Caki2 (cell line): ENCODE data around the gene MED31. TPM values are rescaled to one million over a fixed set of nuclear protein-coding genes. Genes with fewer than 3 reads are reported as not detected.

ENCODE experiments used
- DNase-seq: peaks from one replicate; pipeline ENCODE4 v3.0.0-alpha.2; 2015; ENCODE audit warnings: low read depth
- in situ Hi-C: cut with HindIII; loops from 2 replicates; pipeline ENCODE4 v1.10.0; 2016; ENCODE audit warnings: low sequenced_read_pairs, low pct_unique_long_range_greater_than_20kb, mixed read lengths
- total RNA-seq: library from RNA; depleted of rRNA; stranded (reverse); fragments of >200 nt; shearing (Covaris generic); gene quantifications from 2 replicates; pipeline ENCODE4 v1.2.3, GENCODE V29; 2014; ENCODE audit warnings: low replicate concordance

Gene MED31
- total RNA-seq, 1 experiment from 2014 or later, result 3.4 TPM

DNA sequence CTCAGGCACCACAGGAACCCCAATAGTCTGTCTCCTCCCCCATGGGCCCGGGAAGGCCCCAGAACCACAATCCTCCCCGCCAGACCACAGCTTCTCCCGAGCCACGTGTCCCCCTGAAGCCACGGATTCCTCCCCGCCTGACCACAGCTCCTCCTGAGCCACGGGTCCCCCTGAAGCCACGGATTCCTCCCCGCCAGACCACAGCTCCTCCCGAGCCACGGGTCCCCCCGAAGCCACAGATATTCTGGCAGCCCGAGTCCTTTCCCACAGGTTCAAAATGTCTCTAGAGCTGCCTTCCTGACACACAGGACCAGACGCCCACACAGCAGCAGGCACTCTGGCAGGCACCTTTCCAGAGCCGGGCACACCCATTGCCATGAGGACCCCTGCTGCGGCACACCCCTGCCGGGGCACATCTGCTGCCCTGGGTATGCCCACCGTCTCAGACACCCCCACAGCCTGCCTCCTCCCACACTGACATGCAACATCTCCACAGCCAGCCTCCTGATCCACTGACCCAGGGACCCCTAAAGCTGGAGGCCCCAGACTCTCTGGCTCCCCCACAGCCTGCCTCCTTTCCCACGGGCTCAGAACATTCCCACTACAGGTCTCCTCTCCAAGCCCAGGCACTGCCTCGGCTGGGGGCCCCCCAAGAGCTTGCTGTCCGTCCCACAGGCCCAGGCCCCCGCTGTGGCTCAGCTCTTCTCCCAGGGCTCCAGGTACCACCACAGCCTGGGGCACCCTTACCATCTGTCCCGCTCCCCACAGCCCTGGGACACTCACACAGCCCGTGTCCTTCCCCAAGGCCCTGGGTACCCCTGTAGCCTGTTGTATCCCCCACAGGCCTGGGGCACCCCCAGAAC is 13.1 kb downstream of the MED31 start:
- DNase-seq, result no peak
- in situ Hi-C loops, result no loop called here

GRCh38 chr17:6637458-6637840 is 14.0 kb downstream of the MED31 start:
- no peak for DNase-seq
- in situ Hi-C loops, result no loop called here

- DNase-seq, result no peak
- in situ Hi-C loops, result no loop called here
Observed at GRCh38 chr17:6636616-6637457, 14.6 kb downstream of the MED31 start.

DNA sequence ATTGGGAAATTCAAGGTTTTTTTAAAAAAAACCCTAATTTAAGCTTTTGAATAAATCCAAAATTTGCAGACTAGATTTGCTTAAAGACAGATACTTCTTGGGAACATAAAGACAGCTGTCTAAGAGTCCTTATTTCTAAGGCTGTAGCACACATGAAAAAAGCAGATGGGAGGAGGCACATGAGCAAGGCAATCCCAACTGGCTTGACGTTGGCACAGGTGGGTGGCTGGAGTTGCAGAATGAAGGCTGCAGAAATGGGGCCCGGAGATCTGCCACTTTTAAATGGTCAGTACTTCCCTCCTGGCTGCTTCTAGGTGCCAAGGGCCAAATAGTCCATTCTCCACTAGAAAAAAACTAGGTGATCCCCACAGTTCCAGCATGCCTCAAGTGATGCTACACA is 15.3 kb downstream of the MED31 start:
- DNase-seq, result no peak
- in situ Hi-C loops, result no loop called here

DNA sequence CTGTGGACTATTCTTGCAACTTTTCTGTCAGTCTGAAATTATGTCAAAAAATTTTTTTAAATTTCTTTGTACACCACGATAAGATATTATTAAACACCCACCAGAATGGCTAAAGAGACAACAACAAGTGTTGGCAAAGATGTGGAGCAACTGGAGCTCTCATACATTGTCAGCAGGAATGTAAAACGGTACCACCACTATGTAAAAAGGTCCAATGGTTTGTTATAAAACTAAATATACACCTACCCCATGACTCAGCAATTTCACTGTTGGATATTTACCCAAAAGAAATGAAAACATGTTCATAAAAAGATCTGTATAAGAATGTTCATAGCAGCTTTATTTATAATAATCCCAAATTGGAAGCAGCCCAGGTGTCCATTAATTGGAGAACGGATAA is 18.1 kb downstream of the MED31 start:
- no peak for DNase-seq

DNA sequence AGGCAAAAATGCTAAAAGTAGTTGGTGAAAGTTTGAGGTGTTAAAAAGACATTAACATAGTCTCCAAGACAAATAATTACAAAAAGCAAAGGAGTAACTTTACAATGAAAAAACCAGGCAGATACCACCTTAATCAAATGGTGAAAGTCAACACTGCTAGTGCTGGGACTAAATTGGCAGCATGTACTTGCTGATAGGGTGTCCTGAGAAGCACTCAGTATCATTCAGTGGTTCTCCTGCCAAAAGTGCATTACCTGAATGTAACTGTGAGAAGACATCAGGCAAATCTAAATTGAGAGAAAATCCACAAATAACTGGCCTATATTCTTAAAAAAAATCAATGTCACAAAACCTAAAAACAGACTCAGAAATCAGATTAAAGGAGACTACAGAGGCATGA is 18.9 kb downstream of the MED31 start:
- in situ Hi-C loops, result no loop called here

More for the DNA sequence above, 18.1 kb downstream of the MED31 start:
- in situ Hi-C loops, result no loop called here

GRCh38 chr17:6630390-6630789 is 21.0 kb downstream of the MED31 start:
- in situ Hi-C loops, result no loop called here
- no peak for DNase-seq

More for the DNA sequence above, 18.9 kb downstream of the MED31 start:
- no peak for DNase-seq

DNA sequence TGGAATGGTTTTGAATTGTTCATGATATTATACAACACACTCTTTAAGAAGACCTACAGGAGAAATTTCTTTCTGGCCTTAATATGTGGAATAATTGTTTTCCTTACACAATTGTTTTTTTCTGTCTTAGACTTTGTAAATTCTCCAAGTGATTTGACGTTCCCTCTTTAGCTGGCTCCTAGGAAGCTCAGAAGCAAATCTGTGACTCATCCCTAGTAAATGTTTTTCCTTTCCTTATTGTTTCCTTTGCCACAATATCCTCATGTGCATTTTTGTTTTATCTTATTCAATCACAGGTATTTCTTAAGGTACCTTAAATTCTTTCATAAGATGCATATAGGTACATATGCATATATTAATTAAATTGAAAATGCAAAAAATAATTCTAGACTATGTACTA is 24.4 kb downstream of the MED31 start:
- in situ Hi-C loops, result no loop called here
- no peak for DNase-seq

DNA sequence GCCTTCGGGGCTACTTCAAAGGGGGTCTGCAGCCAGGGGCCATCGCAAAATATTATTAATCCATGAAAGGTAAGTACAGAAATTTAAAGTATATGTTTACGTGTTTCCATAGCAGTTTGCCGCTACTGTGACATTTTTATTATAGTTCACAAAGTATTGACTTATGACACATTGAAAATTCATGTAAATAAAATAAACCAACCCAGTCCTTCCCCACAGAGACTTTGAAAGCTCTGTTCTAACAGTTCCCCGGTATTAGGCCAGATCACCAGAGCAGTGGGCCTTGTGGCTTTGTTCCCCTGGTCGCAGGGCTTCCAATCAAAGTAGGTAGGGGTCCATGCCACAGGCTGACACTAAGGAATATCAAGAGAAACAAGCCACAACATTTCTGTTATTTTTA is 24.8 kb downstream of the MED31 start:
- in situ Hi-C loops, result no loop called here
- DNase-seq, result no peak

DNA sequence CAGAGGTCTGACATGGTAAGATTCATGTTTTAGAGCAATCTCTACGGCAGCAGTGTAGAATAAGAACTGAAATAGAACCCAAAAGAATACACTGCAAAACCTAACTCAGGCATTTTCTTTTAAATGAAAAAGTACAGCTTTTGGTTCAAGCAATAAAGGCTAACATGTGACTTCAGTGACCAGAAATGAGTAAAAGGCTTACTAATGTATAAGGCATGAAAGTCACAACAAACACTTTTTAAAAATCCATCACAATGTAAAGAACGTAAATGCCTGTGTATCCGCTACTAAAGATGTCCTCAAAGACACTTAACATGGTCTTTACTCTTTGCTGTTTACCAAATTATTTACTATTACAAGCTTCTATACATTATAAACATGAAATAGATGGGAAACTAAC is 27.5 kb downstream of the MED31 start:
- no peak for DNase-seq
- in situ Hi-C loops, result no loop called here

GRCh38 chr17:6611231-6611630 is 40.2 kb downstream of the MED31 start:
- DNase-seq, result no peak
- in situ Hi-C loops, result no loop called here

DNA sequence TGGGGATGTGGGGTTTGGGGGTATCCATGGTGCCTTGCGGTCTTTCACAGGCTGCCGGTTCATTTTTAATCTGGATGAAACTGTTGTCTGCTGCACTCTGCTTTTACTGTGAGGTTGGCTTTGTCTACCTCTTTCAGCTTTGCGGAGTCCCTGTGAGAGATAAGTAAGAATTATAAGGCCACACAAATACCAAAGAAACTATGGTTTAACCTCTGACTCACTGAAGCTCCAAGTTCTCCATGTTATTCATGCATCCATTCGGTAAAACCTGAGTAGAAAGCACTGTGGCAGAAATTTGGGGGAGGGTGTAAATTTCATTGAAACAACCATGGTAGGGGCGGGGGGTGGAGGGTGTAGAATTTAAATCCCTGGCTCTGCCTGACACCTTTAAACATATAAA is 41.4 kb downstream of the MED31 start:
- in situ Hi-C loops, result no loop called here

GRCh38 chr17:6608321-6608720 is 43.1 kb downstream of the MED31 start:
- in situ Hi-C loops, result no loop called here
- DNase-seq, result peak; percentile 54

More for the DNA sequence above, 41.4 kb downstream of the MED31 start:
- no peak for DNase-seq

- in situ Hi-C loops, result no loop called here
- DNase-seq, result no peak
Observed at GRCh38 chr17:6605142-6605541, 46.3 kb downstream of the MED31 start.

GRCh38 chr17:6603744-6604325 is 47.6 kb downstream of the MED31 start:
- in situ Hi-C loops, result no loop called here
- no peak for DNase-seq

DNA sequence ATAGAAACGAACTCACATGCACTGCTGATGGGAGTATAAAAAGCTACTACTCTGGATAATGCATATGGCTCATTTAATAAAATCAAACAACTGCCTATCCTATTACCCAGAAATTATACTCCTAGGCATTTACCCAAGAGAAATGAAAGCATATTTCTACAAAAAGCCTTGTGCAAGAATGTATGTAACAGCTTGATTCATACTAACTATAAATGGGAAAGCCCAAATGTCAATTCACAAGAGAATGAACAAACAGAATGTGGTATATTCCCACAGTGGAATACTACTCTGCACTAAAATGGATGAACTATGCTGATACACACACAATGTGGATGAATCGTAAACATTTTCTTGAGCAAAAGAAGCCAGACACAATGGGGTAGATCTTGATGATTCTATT is 49.3 kb downstream of the MED31 start:
- DNase-seq, result no peak
- in situ Hi-C loops, result no loop called here

DNA sequence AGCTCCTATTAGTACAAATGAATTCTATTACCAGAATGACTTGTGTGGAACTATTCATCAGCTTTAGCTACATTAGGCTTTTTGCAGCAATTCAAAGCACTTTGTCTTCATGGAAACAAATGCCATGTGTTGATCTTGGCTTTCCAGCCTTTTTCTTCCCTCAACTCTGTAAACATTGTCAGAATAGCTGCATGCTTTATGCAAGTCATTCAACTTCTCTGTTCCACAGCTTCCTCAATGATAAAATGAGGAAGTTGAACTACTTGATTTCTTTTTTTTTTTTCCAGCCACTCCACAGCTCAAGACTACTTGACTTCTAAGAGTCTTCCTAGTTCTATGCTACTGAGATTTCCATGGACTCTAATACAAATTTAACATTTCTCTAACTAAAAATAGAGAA is 52.0 kb downstream of the MED31 start:
- in situ Hi-C loops, result no loop called here
- peak; percentile 21 for DNase-seq

DNA sequence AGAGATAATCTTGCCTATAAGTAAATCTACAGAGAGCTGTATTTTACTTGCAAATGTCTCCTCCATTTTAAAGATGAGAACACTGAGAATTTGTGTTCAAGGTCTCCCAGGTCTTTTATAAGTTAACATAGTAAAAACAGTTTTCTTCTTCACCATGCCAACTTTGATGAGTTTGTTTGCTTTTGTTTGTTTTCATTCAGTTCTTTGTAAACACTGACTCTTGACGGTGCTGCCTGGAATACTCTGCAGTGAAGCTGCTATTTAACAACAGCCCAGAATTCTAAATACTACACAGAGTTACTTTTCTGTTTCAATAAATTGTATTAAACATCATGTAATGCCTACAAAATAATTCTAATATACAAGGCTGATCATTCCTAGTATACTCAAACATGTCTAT is 53.7 kb downstream of the MED31 start:
- no peak for DNase-seq
- in situ Hi-C loops, result no loop called here

DNA sequence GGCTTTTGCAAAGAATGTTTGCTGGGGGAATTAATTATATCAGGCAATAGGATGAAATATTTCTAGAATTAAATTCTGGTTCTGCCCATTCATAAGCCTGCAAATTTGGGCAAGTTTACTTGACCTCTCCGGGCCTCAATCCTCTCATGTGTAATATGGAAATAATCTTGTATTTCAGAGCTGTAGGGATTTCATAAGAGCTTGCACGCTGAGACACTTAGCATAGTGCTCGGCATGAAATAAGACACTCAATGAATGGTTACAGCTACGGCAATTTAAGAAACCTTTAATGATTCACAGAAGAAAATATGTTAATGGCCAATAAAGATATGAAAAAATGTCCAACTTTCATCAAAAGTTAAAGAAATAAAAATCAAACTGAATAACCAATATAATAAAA is 54.5 kb downstream of the MED31 start:
- in situ Hi-C loops, result no loop called here
- DNase-seq, result no peak
